GM10248 (cell line): ENCODE results near the gene SMTNL2.
"Not testable (repeated sequence)": the region's sequence is repeated elsewhere in the genome, so short reads cannot be mapped to it uniquely, and the experiment has no call there.

ENCODE experiments used
- CTCF ChIA-PET: fragments of 300-600 bp; sonication (Branson Sonifier 250); formaldehyde crosslinking; extraction: SDS; loops from one replicate; lab custom pipeline; 2021; ENCODE audit warnings: antibody characterized with exemption; lab: Yijun Ruan, JAX
- POLR2A ChIA-PET: fragments of 350-650 bp; sonication (Branson Sonifier 250); formaldehyde crosslinking; extraction: SDS; loops from one replicate; lab custom pipeline; 2020; ENCODE audit warnings: antibody characterized with exemption; lab: Yijun Ruan, JAX
- DNase-seq: peaks from one replicate; pipeline ENCODE4 v3.0.0; 2012; ENCODE audit errors: extremely low spot score
- CTCF ChIP-seq: IDR thresholded peaks from 2 replicates; pipeline ENCODE4 v1.5.1; 2012; ENCODE audit warnings: mild to moderate bottlenecking, low read depth; ENCODE audit errors: extremely low read depth, missing control alignments, control extremely low read depth

The SMTNL2 gene

DNA sequence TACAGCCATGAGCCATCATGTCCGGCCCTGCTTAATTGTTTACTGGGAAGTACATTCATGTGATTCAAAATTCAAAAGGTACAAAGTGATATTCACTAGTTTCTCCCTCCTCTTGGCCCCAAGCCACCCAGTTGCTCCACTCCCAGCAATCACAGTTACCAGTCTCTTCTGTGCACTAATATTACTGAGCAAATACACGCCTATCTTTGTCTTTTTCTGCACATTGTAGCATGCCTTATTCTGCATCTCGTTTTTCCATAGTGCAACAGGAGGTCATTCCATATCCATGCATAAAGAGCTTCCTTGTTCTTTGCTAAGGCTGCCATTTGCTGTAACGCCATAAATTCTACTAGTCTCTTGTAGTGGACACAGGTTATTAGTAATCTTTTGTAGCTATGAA lies 59.3 kb downstream of the SMTNL2 start:
- DNase-seq = no peak
- CTCF ChIA-PET = no interaction called here
- no peak for TF ChIP-seq CTCF
- POLR2A ChIA-PET = no interaction called here

- ChIA-PET CTCF (interaction anchor here (1.5 kb wide), 1 partner anchor 244 kb away, joined by 4 read pairs; no protein-coding TSS in a partner anchor), POLR2A (no interaction called here)
- DNase-seq = no peak
- no peak for TF ChIP-seq CTCF
These were observed 61.3 kb downstream of the SMTNL2 start for GRCh38 chr17:4645642-4646041.

GRCh38 chr17:4648741-4649140 lies 64.4 kb downstream of the SMTNL2 start:
- no peak for DNase-seq
- CTCF ChIA-PET = interaction anchor here (0.8 to 2.9 kb wide), 4 partner anchors 8 to 38 kb away, joined by 3 to 8 read pairs (median 5); no protein-coding TSS in a partner anchor
- TF ChIP-seq CTCF = no peak
- POLR2A ChIA-PET = no interaction called here

DNA sequence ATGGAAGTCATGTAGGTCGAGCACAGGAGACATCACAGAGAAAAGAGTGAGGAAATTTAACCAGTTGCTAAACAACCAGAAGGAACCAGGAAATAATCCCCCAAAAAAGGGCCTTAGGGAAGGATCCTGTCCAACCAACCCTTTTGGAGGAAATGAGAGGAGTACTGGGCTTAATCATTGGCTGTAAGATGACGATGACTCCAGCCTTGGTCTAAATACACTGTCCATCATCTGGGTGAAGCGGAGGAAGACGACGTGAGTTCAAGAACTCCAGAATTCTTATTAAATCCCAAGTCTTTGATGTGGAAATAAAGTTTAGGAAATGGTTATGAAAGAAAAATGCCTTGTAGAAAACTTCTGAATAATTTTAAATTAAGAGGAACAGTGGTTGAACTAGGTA lies 68.7 kb downstream of the SMTNL2 start:
- POLR2A ChIA-PET = no interaction called here

DNA sequence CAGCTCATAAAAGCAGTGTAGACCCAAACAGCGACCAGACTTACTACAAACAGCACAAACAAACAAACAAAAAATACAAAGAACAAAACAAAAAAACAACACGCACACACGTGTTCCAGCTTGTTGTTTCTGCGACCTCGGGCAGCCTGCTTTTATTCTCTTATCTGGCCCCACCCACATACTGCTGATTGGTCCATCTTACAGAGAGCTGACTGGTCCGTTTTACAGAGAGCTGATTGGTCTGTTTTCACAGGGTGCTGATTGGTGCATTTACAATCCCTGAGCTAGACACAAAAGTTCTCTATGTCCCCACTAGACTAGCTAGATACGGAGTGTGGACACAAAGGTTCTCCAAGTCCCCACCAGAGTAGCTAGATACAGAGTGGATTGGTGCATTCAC lies 71.6 kb downstream of the SMTNL2 start:
- DNase-seq, POLR2A ChIA-PET: not testable (repeated sequence)
- CTCF ChIA-PET = interaction anchor here (2.3 kb wide), 1 partner anchor 9 kb away, joined by 7 read pairs; no protein-coding TSS in a partner anchor

More for the DNA sequence above, 68.7 kb downstream of the SMTNL2 start:
- TF ChIP-seq CTCF = no peak
- CTCF ChIA-PET = no interaction called here
- DNase-seq = no peak

DNA sequence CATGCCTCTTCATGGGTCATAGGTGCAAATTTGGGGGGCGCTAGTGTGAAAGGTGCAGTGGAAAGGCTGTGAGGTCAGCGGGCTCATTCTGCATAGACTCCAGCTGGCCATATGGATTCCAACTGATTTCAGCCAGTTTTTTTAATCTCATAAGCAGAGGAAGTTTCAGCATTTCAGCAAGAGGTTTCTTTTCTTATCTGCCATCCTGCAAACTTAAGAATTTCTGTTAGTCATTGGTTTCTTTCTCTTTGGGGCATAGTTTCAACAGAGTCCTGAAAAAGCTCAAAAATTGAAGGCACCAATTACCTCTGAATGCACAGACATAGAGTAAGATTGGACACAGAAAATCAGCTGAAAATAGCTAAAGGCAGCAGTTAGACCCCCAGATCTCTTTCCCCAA lies 73.3 kb downstream of the SMTNL2 start:
- CTCF ChIA-PET = interaction anchor here (1.1 to 2.3 kb wide), 4 partner anchors 10 to 42 kb away, joined by 3 to 7 read pairs (median 3); no protein-coding TSS in a partner anchor
- no peak for TF ChIP-seq CTCF
- no peak for DNase-seq
- POLR2A ChIA-PET = no interaction called here
